OCI-LY3 (cell line): ENCODE results near the gene RFPL3.

ENCODE experiments used
- CTCF ChIP-seq: fragments of 200-600, 300-600 bp; sonication (generic); IDR thresholded peaks from 2 replicates; pipeline ENCODE4 v1.5.1; 2014; ENCODE audit warnings: antibody characterized with exemption, low read length, low read depth
- EZH2phosphoT487 ChIP-seq: fragments of 200-600 bp; shearing (Covaris generic); IDR thresholded peaks from 2 replicates; pipeline ENCODE4 v1.6.1; 2018; ENCODE audit warnings: antibody characterized with exemption, mixed run types, low read depth

DNA sequence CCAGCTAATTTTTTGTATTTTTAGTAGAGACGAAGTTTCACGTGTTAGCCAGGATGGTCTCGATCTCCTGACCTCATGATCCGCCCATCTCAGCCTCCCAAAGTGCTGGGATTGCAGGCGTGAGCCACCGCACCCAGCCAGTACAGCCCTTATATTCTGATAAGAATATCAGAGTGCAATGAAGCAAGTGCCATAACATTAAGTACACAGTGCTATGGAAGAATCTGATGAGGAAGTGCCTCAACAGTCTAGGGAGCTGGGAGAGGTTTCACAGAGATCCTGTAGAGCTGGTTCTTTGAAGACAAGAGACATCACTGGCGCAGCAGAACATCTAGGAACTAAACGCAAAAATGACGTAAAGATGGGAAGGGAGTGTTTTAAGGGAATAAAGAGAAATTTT is 52.3 kb downstream of the RFPL3 start:
- TF ChIP-seq CTCF, result no peak
- no peak for TF ChIP-seq EZH2phosphoT487
